HG02884 (cell line): ENCODE results near the gene ACER2.
A peak's percentile ranks its signal among the peaks of the same experiment; 100 is the strongest.

Source experiments
- ATAC-seq: cut with Tn5 transposase; IDR thresholded peaks from one replicate; pipeline ENCODE4 v1.9.1; 2021; ENCODE audit warnings: mild to moderate bottlenecking, moderate library complexity; ENCODE audit not compliant: unreplicated experiment

ACER2 gene

DNA sequence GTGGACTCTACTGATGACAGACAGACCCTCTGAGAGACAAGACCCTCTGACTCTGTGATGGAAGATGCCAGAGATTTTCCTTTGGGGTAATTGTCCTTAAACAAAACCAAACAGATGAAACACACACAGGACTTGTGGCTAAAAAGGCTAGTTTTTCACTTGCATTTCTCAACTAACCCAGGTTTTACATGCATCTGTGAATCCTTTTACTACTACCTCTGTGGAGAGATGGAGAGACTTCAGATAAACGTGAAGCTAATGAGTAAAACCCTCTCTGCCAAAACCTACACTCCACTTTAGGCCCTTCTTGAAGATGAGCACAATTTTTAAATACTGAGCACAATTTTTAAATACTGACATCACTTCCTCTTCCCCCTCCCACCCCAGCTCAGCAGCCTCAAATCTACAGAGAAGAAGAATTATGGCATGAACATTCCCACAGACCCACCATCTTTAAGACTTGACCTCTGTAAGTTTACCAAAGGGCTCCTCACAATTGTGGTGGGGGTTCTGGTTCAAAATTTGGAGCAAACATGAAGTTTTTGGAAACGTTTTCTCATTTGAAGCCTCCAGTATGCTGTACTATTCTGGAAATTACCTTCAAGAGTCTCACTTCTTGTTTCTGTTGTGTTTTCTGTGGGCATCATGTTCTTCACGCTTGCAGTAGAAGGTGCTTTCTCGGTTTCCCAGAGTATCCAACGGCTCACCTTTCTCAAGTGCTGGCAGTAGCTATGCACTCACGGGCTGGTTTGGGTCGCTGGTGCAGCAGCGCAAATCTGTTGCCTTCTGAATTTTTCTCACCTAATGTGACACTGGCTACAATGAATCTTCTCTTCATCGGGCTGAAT is 42.7 kb downstream of the ACER2 start:
- ATAC-seq, result peak; percentile 89

DNA sequence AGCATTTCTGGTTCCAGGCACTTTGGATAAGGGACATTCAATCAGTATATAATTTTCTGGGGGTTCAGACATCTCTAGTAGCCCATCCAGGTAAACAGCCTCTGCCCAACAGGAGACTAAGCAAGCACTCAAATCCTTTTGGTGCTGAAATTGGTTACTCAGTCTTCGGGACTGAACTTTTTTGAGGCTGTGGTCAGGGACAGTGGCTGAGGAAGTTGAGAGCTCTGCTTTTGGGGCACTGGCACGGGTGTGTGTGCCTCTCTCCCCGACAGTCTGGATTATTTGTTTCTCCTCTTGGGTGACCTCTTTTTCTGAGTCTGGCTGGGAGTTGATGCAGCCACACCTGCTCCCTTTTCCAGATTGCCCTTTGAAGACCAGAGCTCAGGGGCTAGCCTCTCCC is 47.6 kb downstream of the ACER2 start:
- ATAC-seq, result no peak

DNA sequence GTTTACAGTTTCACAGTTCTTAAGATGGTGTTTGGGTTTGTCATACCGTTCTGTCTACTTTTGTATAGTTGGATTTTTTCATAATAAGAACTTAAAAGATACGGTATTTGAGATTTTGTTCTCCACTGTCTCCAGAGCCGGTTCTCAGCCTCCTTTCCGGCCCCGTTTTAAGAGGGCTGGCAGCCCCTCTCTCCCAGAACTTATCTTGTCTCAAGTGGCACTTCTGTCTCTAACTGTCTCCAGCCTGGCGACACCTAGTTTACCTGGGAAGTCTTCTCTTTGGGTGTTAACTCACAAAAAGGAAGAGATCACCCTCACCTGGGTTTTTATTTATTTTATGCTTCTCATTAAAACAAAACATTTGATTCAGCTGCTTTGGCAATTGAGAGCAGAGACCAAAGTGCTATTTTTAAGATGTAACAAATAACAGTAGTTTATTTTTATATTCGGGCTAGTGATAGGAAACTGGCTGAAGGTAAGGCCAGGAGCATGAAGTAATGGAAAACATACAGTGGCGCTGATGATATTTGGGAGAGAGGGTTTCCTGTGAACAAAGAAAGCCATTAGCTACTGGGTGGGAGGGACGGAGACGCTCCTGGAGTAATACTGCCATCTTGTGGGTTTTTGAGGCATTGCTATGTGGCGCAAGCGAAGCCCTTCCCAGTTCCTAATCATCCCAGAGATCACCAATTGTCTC is 48.3 kb downstream of the ACER2 start:
- peak; percentile 81 for ATAC-seq

DNA sequence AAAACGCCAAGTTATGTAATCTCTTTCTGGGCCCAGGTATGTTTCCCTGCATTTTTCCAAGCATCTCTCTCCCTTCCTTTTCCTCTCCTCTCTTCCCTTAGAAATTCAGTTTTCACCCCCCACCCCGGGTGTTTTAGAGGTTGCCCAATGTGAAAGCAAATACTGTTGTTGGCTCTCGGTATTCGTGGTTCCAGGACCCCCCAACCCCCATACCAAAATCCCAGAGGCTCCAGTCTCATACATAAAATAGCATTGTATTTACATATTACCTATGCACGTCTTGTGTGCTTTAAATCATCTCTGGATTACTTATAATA is 48.8 kb downstream of the ACER2 start:
- peak; percentile 24 for ATAC-seq

DNA sequence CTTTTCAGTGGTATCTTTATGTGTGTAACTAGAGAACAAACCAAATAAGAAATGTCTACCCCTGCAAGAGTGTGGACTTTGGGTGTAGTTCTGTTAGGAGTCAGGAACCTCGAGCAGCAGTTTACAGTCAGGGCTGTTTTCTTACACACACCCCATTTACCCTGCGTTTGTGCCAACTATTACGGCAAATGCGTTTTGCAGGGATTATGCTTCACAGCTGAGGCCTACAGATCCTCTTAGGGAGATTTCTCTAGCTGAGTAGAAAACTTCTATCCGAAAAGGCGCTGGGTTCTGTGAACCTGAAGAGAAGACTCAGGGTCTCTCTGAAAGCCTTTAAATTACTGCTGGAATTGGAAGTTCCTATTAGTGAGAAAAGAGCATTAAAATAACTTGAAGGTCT is 51.4 kb downstream of the ACER2 start:
- no peak for ATAC-seq

DNA sequence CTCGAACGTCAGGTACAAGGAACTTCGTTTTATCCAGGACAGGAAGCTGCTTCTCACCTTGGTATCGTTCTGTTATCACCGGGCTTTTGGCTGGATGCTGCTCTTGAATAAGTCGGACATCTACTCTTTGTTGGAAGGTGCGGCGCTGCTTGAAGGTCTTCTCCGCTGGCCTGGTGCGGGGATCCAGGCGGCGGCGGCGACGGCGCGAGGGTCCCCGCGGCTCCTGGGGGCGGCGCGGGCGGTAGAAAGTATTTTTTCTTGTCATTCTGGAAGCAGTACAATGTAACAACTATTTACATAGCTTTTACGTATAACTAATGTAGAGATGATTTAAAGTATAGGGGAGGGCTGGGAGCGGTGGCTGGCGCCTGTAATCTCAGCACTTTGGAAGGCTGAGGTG is 52.3 kb downstream of the ACER2 start:
- ATAC-seq, result no peak

DNA sequence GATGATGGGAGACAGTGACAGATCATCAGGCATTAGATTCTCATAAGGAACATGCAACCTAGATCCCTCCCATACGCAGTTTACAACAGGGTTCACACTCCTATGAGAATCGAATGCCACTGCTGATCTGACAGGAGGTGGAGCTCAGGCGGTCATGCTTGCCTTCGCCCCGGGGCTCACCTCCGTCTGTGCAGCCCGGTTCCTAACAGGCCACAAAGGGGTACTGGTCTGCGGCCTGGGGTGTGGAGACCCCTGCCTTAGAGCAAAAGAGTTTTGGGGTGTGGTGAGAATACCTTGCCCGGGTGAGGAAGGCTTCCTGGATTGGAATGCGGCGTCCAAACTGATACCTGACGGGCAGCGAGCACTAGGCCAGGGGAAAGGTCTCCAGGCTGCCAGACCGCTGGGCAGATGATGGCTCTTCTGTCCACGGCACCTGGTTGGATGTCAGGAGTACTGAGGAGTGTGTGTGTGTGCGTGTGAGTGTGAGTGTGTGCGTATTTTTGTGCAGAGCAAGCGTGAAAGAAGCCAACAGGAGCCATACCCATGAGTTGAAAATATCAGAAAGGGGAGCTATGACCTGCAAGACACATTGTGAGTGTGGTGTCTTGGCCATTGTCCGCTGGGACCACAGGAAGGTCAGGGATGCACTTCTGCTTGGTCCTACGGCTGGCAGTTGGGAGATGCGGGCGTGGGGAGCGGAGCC is 55.4 kb downstream of the ACER2 start:
- ATAC-seq, result no peak

DNA sequence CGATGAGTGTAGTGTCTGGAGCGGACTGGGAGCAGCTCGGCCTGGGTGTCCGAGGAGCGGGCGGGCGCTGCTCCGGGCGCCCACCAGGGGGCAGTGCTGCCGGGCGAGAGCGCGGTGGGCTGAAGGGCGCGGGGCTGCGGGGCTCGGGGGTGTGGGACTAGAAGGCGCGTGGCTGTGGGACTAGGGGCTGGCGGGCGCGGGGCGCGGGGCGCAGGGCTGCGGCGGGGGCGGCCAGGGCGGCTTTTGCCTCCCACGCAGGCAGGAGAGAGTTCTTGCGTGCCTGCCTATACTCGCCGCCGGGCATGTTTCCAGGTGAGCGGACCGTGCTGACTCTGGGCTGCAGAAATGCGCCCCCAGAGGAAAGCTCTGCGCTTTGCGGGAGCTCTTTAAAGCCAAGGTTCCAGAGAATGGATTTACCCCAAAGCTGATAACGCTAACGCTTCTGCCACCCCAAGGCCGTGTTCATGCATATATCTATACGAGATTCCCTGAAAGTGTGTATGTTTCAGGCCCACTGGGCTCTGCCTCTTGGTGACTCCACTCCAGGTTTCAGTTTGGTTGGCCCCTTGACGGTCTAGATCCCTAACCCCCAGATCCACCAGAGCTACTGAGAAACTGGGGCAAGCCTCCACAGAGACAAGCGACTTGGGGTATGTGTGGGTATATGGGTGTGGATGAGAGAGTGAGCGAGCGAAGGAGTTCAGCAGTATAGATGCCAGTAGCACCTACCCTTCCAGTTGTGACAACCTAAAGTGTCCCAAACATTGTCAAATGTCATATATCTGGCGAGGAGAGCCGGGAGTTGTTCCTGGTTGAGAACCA is 56.2 kb downstream of the ACER2 start:
- ATAC-seq, result peak; percentile 95

DNA sequence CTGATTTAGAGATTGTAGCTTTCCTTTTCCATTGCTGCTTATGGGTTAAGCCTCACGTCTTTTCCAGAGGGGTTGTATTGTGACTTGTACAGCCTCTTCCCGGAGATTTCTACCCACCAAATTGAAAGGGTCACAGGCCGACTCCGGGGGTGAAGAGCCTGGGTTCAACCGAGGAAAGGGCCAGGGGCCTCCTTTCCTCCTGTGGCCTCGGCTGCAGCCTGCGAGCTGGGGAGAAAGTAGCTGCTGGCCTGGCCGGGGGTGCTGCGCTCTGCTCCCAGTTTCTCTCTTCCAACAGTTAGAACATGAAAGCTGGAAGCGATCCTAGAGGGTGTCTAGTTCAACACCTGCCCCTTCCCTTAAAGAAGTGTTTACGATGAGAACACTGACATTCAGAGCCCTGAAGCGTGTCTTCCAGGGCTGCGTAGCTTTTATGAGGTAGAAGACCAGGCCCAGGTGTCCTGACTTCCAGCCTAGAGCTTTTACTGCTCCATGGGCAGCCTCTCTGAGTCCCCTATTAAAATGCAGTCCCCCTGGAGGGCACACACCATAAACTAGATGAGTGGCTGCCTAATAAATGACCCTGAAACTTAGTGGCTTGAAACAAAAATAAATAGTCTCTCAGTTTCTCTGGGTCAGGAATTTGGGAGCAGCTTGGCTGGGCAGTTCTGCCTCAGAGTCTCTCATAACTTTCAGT is 56.9 kb downstream of the ACER2 start:
- ATAC-seq, result no peak

DNA sequence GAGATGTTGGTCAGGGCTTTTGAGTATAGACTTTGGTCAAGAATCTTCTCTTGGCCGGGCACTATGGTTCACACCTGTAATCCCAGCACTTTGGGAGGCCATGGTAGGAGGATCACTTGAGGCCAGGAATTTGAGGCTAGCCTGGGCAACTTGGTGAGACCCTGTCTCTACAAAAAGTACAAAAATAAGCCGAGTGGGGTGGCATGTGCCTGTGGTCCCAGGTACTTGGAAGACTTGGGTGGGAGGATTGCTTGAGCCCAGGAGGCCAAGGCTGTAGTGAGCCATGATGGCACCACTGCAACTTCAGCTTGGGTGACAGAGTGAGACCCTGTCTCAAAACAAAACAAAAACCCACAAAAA is 57.5 kb downstream of the ACER2 start:
- ATAC-seq, result no peak

DNA sequence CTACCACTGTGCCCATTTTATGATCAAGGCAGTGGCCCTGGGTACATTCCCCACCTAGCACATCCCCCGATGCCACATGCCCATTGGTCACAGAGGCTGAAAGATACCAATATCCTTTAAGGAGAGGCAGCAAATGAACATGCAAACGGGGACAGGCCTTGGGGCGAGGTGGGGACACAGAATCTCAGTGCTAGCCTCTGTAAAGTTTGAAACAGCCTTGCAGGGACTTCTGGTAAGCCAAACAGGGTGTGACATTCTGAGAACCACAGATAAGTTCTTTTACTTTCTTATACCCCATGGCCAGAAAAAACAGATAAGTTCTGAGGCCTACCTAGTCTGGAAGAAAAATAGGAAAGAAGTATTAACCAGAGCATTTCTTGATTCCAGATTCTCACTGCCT is 60.5 kb downstream of the ACER2 start:
- no peak for ATAC-seq

DNA sequence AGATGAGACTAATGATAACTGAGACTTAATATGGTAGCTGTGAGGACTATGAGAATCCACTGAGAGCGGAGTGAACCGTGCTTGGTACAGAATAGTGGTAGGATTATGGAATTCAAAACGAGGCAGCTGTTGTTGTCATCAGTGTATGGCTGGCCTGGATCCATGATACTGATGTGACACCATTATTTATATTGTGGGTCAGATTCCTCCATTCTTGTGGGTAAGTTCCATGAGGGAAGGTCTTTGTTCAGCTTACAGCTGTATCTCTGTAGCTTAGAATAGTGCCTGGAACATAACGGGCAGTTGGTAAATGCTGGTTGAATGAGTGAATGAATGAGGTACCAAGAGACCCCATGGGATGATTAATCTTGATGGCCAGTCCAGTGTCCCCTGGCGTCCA is 61.8 kb downstream of the ACER2 start:
- ATAC-seq, result no peak

DNA sequence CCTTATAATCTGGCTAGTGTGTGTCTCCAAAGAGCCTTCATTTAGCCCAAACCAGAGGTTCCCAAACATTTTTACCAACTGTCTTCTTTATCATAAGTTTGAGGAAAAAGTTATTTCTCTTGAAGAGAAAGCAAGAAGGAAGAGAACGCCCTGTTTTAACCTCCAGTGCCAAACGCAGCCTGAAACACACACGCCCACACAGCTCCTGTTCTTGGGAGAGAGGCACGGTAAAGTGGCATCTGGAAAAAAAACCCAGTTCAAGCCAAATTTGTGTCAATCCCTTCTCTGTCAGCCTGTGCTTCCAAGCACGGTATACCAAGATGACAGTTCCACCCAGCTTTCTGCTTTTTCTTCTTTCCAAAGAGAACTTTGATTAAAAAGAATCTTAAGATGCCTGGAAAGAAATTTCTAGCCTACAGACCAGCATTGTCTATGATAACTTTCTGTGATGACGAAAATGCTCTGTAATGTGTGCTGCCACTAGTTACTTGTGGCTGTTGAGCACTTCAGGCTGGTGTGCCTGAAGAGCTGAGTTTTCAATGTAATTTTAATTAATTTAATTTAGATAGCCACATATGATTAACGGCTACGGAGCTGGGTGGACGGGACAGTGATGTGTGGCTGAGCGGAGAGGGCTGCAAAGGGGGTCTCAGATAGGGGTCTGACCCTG is 62.3 kb downstream of the ACER2 start:
- no peak for ATAC-seq

DNA sequence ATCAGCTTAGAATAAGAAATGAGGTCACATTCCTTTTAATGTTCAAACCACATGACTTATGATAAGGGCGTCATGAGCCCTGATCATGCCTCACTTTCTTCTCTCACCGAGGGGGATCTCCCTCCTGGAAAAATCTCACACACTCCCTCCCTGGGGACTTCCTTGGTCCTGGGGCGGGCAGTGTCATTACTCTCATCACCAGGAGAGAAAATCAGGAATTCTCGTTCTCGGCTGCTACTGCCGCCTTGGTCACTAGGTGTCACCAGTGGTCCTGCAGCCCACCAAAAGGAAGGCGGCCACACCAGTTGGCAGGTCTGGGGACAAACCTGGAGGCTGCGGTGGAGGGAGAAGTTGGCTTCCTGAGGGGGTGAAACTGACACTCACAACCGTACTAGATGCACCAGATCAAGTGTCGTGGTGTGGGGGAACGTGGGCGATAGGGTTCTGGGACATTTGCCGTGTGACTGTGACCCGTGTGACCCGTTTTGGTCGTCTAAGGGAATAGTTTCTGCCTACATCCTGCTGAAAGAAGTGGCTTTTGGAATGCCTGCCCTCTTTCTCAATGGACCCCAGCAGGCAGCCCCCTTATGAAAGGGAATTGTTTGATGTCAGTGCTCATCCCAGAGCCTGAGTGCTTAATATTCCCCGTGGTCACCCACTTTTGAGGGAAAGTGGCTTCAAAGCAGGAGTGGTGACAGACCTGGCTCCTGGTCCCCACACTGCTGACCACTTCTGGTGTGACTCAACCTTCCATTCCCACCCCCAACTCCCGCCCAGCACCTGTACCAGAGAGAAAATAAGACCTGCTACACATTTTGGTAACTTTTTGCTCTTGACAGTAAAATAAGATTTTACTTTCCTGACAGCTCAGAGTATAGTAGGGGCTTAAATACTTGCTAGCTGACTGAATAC is 63.2 kb downstream of the ACER2 start:
- peak; percentile 75 for ATAC-seq

DNA sequence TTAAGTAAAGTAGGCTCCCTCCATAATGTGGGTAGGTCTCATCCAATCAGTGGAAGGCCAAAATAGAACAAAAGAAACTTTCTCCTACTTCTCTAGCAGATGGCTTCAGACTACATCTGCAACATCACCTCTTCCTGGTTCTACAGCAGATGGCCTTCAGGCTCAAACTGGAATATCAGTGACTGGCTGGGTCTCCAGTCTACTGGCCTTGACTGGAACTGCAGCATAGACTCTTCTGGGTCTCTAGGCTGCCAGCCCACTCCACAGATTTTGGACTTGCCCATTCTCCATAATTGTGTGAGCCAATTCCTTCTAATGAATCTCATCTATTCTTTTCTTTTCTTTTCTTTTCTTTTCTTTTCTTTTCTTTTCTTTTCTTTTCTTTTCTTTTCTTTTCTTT is 64.8 kb downstream of the ACER2 start:
- ATAC-seq, result no peak

DNA sequence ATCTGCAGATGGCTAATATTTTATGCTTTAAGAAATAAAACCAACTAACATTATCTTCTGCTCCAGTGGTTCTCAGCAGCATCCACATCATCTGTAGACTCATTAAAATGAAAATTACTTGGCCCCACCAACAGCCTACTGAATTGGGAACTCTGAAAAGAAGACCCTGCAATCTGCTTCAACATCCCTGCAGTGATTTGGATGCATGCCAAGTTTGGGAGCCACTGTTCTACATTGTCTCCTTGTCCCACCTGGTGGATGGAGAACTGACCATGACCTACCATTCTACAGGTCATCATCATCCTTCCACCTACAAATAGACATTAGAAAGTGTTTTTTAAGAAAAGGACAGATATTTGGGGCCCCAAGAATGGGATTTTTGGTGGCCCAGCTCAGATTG is 71.1 kb downstream of the ACER2 start:
- no peak for ATAC-seq

DNA sequence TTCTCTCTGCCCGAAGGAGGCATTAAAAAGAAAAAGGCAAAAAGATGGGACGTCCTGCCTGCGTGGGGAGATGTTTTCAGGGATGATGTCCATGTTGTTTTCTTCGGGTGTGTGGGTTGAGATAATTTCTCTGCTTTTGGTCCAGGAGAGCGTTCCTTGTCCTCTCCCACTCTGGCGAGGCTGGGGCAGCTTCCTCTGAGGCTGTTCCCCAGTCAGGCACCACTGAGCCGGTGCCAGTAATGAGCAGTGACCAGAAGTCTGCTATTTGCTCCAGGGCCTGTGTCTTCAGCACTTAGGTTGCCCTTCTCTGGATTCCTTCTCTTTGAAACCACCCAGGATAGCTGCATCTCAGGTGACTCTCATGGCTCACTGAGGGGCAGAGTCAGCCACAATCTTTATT is 71.5 kb downstream of the ACER2 start:
- no peak for ATAC-seq

DNA sequence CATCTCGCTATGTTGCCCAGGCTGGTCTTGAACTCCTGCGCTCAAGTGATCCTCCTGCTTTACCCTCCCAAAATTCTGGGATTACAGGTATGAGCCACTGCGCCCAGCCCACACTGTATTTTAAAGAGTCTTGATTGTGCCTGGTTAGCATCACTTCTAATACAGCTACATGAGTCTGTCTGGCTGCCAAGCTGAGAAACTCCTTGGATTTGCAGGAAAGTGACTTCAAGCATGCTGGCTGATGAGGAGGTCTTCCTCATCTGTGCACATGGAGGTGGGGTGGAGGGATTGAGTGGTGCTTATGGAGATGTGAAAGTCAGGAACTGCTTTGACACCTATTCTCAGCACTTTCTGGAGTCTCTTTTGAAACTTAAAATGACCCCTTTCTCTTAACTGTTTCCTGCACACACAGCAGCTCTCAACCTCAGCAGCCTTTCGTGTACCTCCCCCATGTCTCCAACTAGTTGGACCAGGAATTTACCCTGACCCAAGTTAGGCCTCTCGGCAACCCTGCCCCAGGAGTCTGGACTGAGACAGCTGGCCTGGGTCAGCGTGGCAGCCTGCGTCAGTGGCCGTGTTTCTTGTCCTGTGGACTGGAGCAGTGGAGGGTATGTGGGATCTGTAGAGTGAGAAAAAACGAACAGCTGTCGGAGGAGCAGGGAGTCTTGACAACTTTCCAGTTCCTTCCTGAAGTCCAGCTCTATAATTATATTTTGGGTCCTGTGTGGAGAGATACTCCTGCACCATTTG is 72.5 kb downstream of the ACER2 start:
- no peak for ATAC-seq
